ENCODE results near the gene UBXN2A.
"Not testable (repeated sequence)": the region's sequence is repeated elsewhere in the genome, so short reads cannot be mapped to it uniquely, and the experiment has no call there.

UBXN2A gene

GRCh38 chr2:24011250-24012104 is 71.2 kb downstream of the UBXN2A start:
- no peak for DNase-seq (ENCODE audit: low read depth in 1 of 2, low spot score in 1 of 2)

- no peak for DNase-seq (ENCODE audit: low read depth in 1 of 2, low spot score in 1 of 2)
Measured at GRCh38 chr2:24012521-24013188, 72.4 kb downstream of the UBXN2A start.

GRCh38 chr2:24014902-24015301 is 74.6 kb downstream of the UBXN2A start:
- not testable (repeated sequence) for DNase-seq (ENCODE audit: low read depth in 1 of 2, low spot score in 1 of 2)

- DNase-seq (ENCODE audit: low read depth in 1 of 2, low spot score in 1 of 2) = no peak
Measured at GRCh38 chr2:24015562-24016375, 75.5 kb downstream of the UBXN2A start.

GRCh38 chr2:24016376-24016761 is 76.1 kb downstream of the UBXN2A start:
- DNase-seq (ENCODE audit: low read depth in 1 of 2, low spot score in 1 of 2) = no peak

- DNase-seq (ENCODE audit: low read depth in 1 of 2, low spot score in 1 of 2) = no peak
Measured at GRCh38 chr2:24016853-24017703, 76.8 kb downstream of the UBXN2A start.

GRCh38 chr2:24017711-24018110 is 77.4 kb downstream of the UBXN2A start:
- DNase-seq (ENCODE audit: low read depth in 1 of 2, low spot score in 1 of 2) = no peak

- no peak for DNase-seq (ENCODE audit: low read depth in 1 of 2, low spot score in 1 of 2)
Measured at GRCh38 chr2:24018241-24018640, 78.0 kb downstream of the UBXN2A start.

GRCh38 chr2:24019729-24020128 is 79.5 kb downstream of the UBXN2A start:
- DNase-seq (ENCODE audit: low read depth in 1 of 2, low spot score in 1 of 2) = no peak

- no peak for DNase-seq (ENCODE audit: low read depth in 1 of 2, low spot score in 1 of 2)
Measured at GRCh38 chr2:24020244-24020643, 80.0 kb downstream of the UBXN2A start.

GRCh38 chr2:24021122-24021998 is 81.1 kb downstream of the UBXN2A start:
- DNase-seq (ENCODE audit: low read depth in 1 of 2, low spot score in 1 of 2) = no peak

- no peak for DNase-seq (ENCODE audit: low read depth in 1 of 2, low spot score in 1 of 2)
Measured at GRCh38 chr2:24022324-24022974, 82.2 kb downstream of the UBXN2A start.

- DNase-seq (ENCODE audit: low read depth in 1 of 2, low spot score in 1 of 2) = no peak
Measured at GRCh38 chr2:24022975-24023575, 82.8 kb downstream of the UBXN2A start.

- DNase-seq (ENCODE audit: low read depth in 1 of 2, low spot score in 1 of 2) = no peak
Measured at GRCh38 chr2:24024018-24024417, 83.8 kb downstream of the UBXN2A start.

GRCh38 chr2:24024996-24025663 is 84.9 kb downstream of the UBXN2A start:
- no peak for DNase-seq (ENCODE audit: low read depth in 1 of 2, low spot score in 1 of 2)

- DNase-seq (ENCODE audit: low read depth in 1 of 2, low spot score in 1 of 2) = no peak
Measured at GRCh38 chr2:24026233-24026632, 86.0 kb downstream of the UBXN2A start.

- no peak for DNase-seq (ENCODE audit: low read depth in 1 of 2, low spot score in 1 of 2)
Measured at GRCh38 chr2:24038786-24039499, 98.7 kb downstream of the UBXN2A start.

GRCh38 chr2:24040511-24040910 is 100.2 kb downstream of the UBXN2A start:
- no peak for DNase-seq (ENCODE audit: low read depth in 1 of 2, low spot score in 1 of 2)

All from stimulated activated CD4-positive, alpha-beta T cell treated with anti-CD3 and anti-CD28 coated beads, Interleukin-15, amount 100 ng/mL, for 1 hour (primary cell).